GM12878 (cell line): Measurements from ENCODE around the gene CAPSL. TPM values are rescaled to one million over a fixed set of nuclear protein-coding genes. Genes with fewer than 3 reads are reported as not detected.

Source experiments
- ATAC-seq: fragments of 200-7000 bp; cut with Tn5 transposase; 3 replicates; pipeline ENCODE4 v1.9.1; 2020; ENCODE audit warnings: mild to moderate bottlenecking, moderate library complexity
- BruUV-seq: library from RNA; stranded (reverse); fragments of 400-500 nt; replicated peaks from 2 replicates; lab custom pipeline; 2021; lab: Mats Ljungman, UMichigan
- CTCF ChIA-PET: fragments of 300-600 bp; sonication (Branson Sonifier 250); formaldehyde crosslinking; extraction: SDS; loops from one replicate; lab custom pipeline; 2021; ENCODE audit warnings: inconsistent platforms; lab: Yijun Ruan, JAX
- POLR2A ChIA-PET: fragments of 350-600 bp; formaldehyde crosslinking; extraction: SDS; loops from one replicate; lab custom pipeline; 2021; ENCODE audit warnings: inconsistent platforms; lab: Charles Lee
- RAD21 ChIA-PET: fragments of 300-600 bp; sonication (Branson Sonifier 250); formaldehyde crosslinking; loops from one replicate; lab custom pipeline; 2023; ENCODE audit warnings: antibody characterized with exemption; ENCODE audit not compliant: unreplicated experiment; lab: Charles Lee
- SMC1A ChIA-PET: fragments of 300-600 bp; sonication (Branson Sonifier 250); formaldehyde crosslinking; loops from one replicate; lab custom pipeline; 2023; ENCODE audit not compliant: unreplicated experiment, uncharacterized antibody; lab: Charles Lee
- DNase-seq: peaks from one replicate; pipeline ENCODE4 v3.0.0-alpha.2; 2011; ENCODE audit warnings: low read depth, low spot score
- FAIRE-seq: peaks from 3 replicates; lab custom pipeline; 2011; peaks lifted over from hg19 to GRCh38; lab: Jason Lieb, UNC
- H2AFZ ChIP-seq: 2 replicates; pipeline ENCODE4 v1.6.0; 2011; ENCODE audit warnings: low read depth, low read length, control low read depth; ENCODE audit not compliant: control insufficient read depth
- H3K27ac ChIP-seq: 2 replicates; pipeline ENCODE4 v1.5.1; 2011; ENCODE audit warnings: control low read depth; ENCODE audit not compliant: control insufficient read depth, insufficient read depth
- H3K27me3 ChIP-seq, 2 experiments: replicated peaks in 1 of 2; 2 replicates each; pipeline versions ENCODE4 v1.6.0 to v1.6.1; 2011; ENCODE audit warnings: low read length in 1 of 2; ENCODE audit not compliant: control insufficient read depth in 2 of 2, insufficient read depth in 2 of 2
- H3K36me3 ChIP-seq, 2 experiments: 2 replicates each; pipeline ENCODE4 v1.5.1; 2011; ENCODE audit warnings: low read length in 1 of 2; ENCODE audit not compliant: control insufficient read depth in 2 of 2, insufficient read depth in 2 of 2
- H3K4me1 ChIP-seq: 2 replicates; pipeline ENCODE4 v1.6.1; 2011; ENCODE audit warnings: mild to moderate bottlenecking, low read length, moderate library complexity, mixed read lengths; ENCODE audit not compliant: control insufficient read depth, insufficient read depth
- H3K4me2 ChIP-seq: 2 replicates; pipeline ENCODE4 v1.6.0; 2011; ENCODE audit warnings: control low read depth; ENCODE audit not compliant: control insufficient read depth, insufficient read depth
- H3K4me3 ChIP-seq: fragments of 200-600 bp; sonication (generic); 2 replicates; pipeline ENCODE4 v1.5.1; 2016
- H3K79me2 ChIP-seq: 2 replicates; pipeline ENCODE4 v1.6.0; 2011; ENCODE audit warnings: low read length; ENCODE audit not compliant: control insufficient read depth, insufficient read depth
- H3K9ac ChIP-seq: 2 replicates; pipeline ENCODE4 v1.8.0; 2011; ENCODE audit warnings: low read length, control low read depth, mixed read lengths; ENCODE audit not compliant: control insufficient read depth, insufficient read depth
- H3K9me3 ChIP-seq: replicated peaks from 3 replicates; pipeline ENCODE4 v1.5.1; 2011; ENCODE audit warnings: mild to moderate bottlenecking, low read length; ENCODE audit not compliant: control insufficient read depth, insufficient read depth
- H4K20me1 ChIP-seq: 2 replicates; pipeline ENCODE4 v1.6.0; 2011; ENCODE audit not compliant: control insufficient read depth, insufficient read depth
- BHLHE40 ChIP-seq, 2 experiments: fragments of 450-650 bp in 1 of 2; IDR thresholded peaks; 2 replicates each; pipeline ENCODE4 v1.6.1; 2011 to 2017; ENCODE audit warnings: low read depth in 2 of 2, borderline replicate concordance in 1 of 2, improper control_type of control experiment in 1 of 2, low read length in 1 of 2, mild to moderate bottlenecking in 1 of 2
- HDGF ChIP-seq: fragments of 450-650 bp; IDR thresholded peaks from 2 replicates; pipeline ENCODE4 v1.6.1; 2016; ENCODE audit warnings: antibody characterized with exemption
- HSF1 ChIP-seq: fragments of 150-350 bp; IDR thresholded peaks from 2 replicates; pipeline ENCODE4 v1.6.1; 2014; ENCODE audit warnings: mild to moderate bottlenecking, low read depth, low read length
- LARP7 ChIP-seq: fragments of 450-650 bp; IDR thresholded peaks from 2 replicates; pipeline ENCODE4 v1.6.1; 2017; ENCODE audit warnings: mild to moderate bottlenecking
- NFIC ChIP-seq: IDR thresholded peaks from 2 replicates; pipeline ENCODE4 v1.6.1; 2012; ENCODE audit warnings: low read depth, mild to moderate bottlenecking, inconsistent platforms, low read length, moderate library complexity
- NFYA ChIP-seq: IDR thresholded peaks from 2 replicates; pipeline ENCODE4 v1.6.1; 2011; ENCODE audit warnings: low read depth, mild to moderate bottlenecking, low read length, improper control_type of control experiment, borderline replicate concordance
- NKRF ChIP-seq: fragments of 450-650 bp; conservative IDR thresholded peaks from 2 replicates; pipeline ENCODE4 v1.6.1; 2017; ENCODE audit warnings: mild to moderate bottlenecking, moderate library complexity
- NR2C1 ChIP-seq: fragments of 450-650 bp; IDR thresholded peaks from 2 replicates; pipeline ENCODE4 v1.6.1; 2017; ENCODE audit warnings: antibody characterized with exemption, mild to moderate bottlenecking, moderate library complexity
- PAX5 ChIP-seq: IDR thresholded peaks from 2 replicates; pipeline ENCODE4 v1.6.1; 2011; ENCODE audit warnings: low read depth, low read length, borderline replicate concordance
- POLR2AphosphoS5 ChIP-seq: IDR thresholded peaks from 2 replicates; pipeline ENCODE4 v1.6.1; 2011; ENCODE audit warnings: mild to moderate bottlenecking, low read length, inconsistent platforms
- STAT3 ChIP-seq: IDR thresholded peaks from 2 replicates; pipeline ENCODE4 v1.6.1; 2011; ENCODE audit warnings: low read depth, low read length, improper control_type of control experiment
- TARDBP ChIP-seq: IDR thresholded peaks from 2 replicates; pipeline ENCODE4 v1.6.1; 2016; ENCODE audit warnings: borderline replicate concordance
- TBL1XR1 ChIP-seq: IDR thresholded peaks from 2 replicates; pipeline ENCODE4 v1.6.1; 2012; ENCODE audit warnings: low read depth, low read length, improper control_type of control experiment
- WGBS: methylation state at CpG from one replicate; pipeline ENCODE4 v1.1.6; 2016; ENCODE audit warnings: low lambda C conversion rate; ENCODE audit not compliant: insufficient replicate concordance, insufficient coverage; ENCODE audit errors: missing lambda C conversion rate; 5-methylcytosine and 5-hydroxymethylcytosine counted together
- in situ Hi-C: fragments of 300-500 bp; cut with MboI; formaldehyde crosslinking; loops from 9 replicates; pipeline ENCODE4 v1.14.3; 2018; ENCODE audit warnings: mixed read lengths
- intact Hi-C: fragments of 100-400 bp; cut with micrococcal nuclease; formaldehyde crosslinking; loops from one replicate; pipeline ENCODE4 v1.14.2; 2022; ENCODE audit not compliant: unreplicated experiment
- polyA plus RNA-seq, 11 experiments: library from polyadenylated mRNA; depleted of rRNA in 4 of 11; unstranded in 6 of 11; stranded (reverse) in 5 of 11; fragments of >200 nt; fragmentation: Nextera tagmentation in 4 of 11; fragmentation: Illumina TruSeq in 1 of 11; extraction: Ambion mirVana in 4 of 11; extraction: Trizol in 1 of 11; gene quantifications; 1 replicate in 1 of 11; 2 replicates in 10 of 11; pipeline versions ENCODE4 v1.2.1 to v1.2.3, GENCODE V29; 2011 to 2016; ENCODE audit warnings: inconsistent platforms in 2 of 11, missing spikeins in 2 of 11, low read depth in 1 of 11
- total RNA-seq, 4 experiments: library from RNA; depleted of rRNA in 3 of 4; stranded (reverse); fragments of >200 nt in 3 of 4; fragmentation: Illumina TruSeq in 1 of 4; extraction: Trizol in 1 of 4; gene quantifications; 2 replicates each; pipeline versions ENCODE4 v1.2.1 to v1.2.3, GENCODE V29; 2013 to 2021
- TF ChIP-seq, protein P1 (sequence below): IDR thresholded peaks from 2 replicates; pipeline ENCODE4 v1.6.1; 2012; ENCODE audit warnings: low read length, inconsistent platforms
- TF ChIP-seq, protein P2 (sequence below): fragments of 450-650 bp; IDR thresholded peaks from 2 replicates; pipeline ENCODE4 v1.6.1; 2018; ENCODE audit warnings: mild to moderate bottlenecking, low read depth, moderate library complexity; ENCODE audit not compliant: partially characterized antibody

The CAPSL gene
- total and polyA plus RNA-seq, 10 of the 15 experiments (the other 5 are each of a cell fraction or from before 2014, with no cell fraction given) = 0.19 to 0.57 (median 0.20) TPM; not detected in 7

- peak; percentile 49 for ATAC-seq
- Histone ChIP-seq H3K9me3 (no peaks in the 10 kb centered on the region), H3K4me2 (no peak within 1 kb of the TSS), H3K4me3 (no peak within 1 kb of the TSS), H3K79me2 (no peaks in the 10 kb centered on the region), H4K20me1 (no peaks in the 10 kb centered on the region), H2AFZ (no peak within 1 kb of the TSS; the same call in 1 of the 2 replicates), H3K36me3 (no peaks in the 10 kb centered on the region), H3K27me3 (no peaks in the 10 kb centered on the region), H3K9ac (no peak within 1 kb of the TSS), H3K27ac (peak within 1 kb of the TSS; percentile 34; the same call in 1 of the 2 replicates), H3K4me1 (peaks cover 14% of the 10 kb centered on the region)
- ChIA-PET RAD21 (interaction anchor here (0.7 to 1.7 kb wide), 2 partner anchors 11 to 68 kb away, joined by 3 to 6 read pairs; no protein-coding TSS in a partner anchor), SMC1A (interaction anchor here (0.7 to 15.1 kb wide), 7 partner anchors 13 to 70 kb away, joined by 3 to 238 read pairs (median 4); no protein-coding TSS in a partner anchor), POLR2A (interaction anchor here (1.1 to 3.2 kb wide), 3 partner anchors 11 to 49 kb away, joined by 6 to 17 read pairs (median 6); no protein-coding TSS in a partner anchor), CTCF (interaction anchor here (1.0 to 1.8 kb wide), 2 partner anchors 24 to 45 kb away, joined by 3 to 8 read pairs; no protein-coding TSS in a partner anchor)
- no peak for DNase-seq
- intact Hi-C loops = loop anchor here (2.0 kb wide), 1 partner anchor 46 kb away; no protein-coding TSS in a partner anchor
- BruUV-seq = no TSS peak
- peak; percentile 56 for FAIRE-seq
- 0% methylated on average over 1 of the region's 1 CpG for WGBS
- in situ Hi-C loops = no loop called here
- TF ChIP-seq NFIC = peak; percentile 51; the same call in 1 of the 2 replicates
- TF ChIP-seq BHLHE40 (IDR thresholded peaks at IDR 0.05; ENCODE audit: borderline replicate concordance in 1 of 2, low read depth in 2 of 2, low read length in 1 of 2) = no peak
- TF ChIP-seq TARDBP = no peak
- TF ChIP-seq NKRF = no peak
- TF ChIP-seq HSF1 = no peak
- TF ChIP-seq, protein P1, sequence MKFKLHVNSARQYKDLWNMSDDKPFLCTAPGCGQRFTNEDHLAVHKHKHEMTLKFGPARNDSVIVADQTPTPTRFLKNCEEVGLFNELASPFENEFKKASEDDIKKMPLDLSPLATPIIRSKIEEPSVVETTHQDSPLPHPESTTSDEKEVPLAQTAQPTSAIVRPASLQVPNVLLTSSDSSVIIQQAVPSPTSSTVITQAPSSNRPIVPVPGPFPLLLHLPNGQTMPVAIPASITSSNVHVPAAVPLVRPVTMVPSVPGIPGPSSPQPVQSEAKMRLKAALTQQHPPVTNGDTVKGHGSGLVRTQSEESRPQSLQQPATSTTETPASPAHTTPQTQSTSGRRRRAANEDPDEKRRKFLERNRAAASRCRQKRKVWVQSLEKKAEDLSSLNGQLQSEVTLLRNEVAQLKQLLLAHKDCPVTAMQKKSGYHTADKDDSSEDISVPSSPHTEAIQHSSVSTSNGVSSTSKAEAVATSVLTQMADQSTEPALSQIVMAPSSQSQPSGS = peak; percentile 51
- TF ChIP-seq POLR2AphosphoS5 = no peak
- TF ChIP-seq, protein P2, sequence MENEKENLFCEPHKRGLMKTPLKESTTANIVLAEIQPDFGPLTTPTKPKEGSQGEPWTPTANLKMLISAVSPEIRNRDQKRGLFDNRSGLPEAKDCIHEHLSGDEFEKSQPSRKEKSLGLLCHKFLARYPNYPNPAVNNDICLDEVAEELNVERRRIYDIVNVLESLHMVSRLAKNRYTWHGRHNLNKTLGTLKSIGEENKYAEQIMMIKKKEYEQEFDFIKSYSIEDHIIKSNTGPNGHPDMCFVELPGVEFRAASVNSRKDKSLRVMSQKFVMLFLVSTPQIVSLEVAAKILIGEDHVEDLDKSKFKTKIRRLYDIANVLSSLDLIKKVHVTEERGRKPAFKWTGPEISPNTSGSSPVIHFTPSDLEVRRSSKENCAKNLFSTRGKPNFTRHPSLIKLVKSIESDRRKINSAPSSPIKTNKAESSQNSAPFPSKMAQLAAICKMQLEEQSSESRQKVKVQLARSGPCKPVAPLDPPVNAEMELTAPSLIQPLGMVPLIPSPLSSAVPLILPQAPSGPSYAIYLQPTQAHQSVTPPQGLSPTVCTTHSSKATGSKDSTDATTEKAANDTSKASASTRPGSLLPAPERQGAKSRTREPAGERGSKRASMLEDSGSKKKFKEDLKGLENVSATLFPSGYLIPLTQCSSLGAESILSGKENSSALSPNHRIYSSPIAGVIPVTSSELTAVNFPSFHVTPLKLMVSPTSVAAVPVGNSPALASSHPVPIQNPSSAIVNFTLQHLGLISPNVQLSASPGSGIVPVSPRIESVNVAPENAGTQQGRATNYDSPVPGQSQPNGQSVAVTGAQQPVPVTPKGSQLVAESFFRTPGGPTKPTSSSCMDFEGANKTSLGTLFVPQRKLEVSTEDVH = no peak
- TF ChIP-seq LARP7 = no peak
- no peak for TF ChIP-seq HDGF
- TF ChIP-seq NR2C1 = no peak
- TF ChIP-seq PAX5 = no peak
- no peak for TF ChIP-seq NFYA
- no peak for TF ChIP-seq STAT3
- TF ChIP-seq TBL1XR1 = no peak
These were observed 81.6 kb downstream of the CAPSL start, which contains the start of gene IL7R for GRCh38 chr5:35856765-35857351. IL7R (plus strand) TSS chr5:35856891; CDS start chr5:35856978, 87 bp downstream.
